SH-SY5Y (cell line): ENCODE data around the gene GADD45B.

Experiments
- GATA2 ChIP-seq: IDR thresholded peaks from 2 replicates; pipeline ENCODE4 v1.6.1; 2011; ENCODE audit warnings: mild to moderate bottlenecking, low read depth, low read length
- GATA3 ChIP-seq: IDR thresholded peaks from 2 replicates; pipeline ENCODE4 v1.6.1; 2011; ENCODE audit warnings: low read depth, mild to moderate bottlenecking, low read length, moderate library complexity

DNA sequence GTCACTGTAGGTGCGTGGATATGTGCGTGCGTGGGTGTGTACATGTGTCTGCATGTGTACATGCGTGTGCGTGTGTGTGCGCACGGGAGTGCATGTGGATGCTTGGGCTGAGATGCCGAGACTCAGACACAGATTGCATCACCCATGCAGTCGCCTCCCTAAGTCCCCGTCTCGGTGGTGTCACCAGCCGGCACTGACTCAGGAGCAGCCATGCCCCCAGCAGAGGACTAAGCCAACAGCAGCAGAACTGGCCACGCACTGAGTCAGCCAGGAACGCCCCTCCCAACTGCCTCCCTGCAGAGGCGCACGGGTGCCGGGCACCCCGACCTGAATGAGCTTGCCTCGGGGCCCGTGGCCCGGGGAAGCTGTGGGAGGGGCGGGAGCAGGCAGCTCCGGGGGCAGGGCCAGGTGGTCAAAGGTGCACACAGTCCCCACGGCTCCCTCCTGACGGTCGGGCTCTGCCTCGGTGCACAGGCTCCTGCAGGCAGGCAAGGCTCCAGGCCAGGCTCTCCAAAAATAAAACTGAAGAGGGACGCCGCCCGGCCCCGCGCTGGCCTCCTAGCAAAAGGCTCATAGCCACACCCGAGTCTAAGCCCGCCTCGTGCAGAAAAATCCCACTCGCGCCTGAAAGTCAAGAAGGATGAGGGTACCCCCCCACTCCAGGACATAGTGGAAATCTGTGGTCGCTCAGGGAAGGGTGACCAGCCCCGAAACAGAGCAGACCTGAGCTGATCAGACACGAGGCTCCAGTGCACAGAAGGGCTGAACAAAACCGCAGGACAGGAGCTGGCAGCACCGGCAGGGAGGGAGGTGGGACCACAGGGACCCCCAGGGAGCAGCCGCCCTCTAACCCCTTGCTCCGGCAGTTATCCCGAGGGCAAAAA lies 49.2 kb downstream of the GADD45B start:
- no peak for TF ChIP-seq GATA3
- no peak for TF ChIP-seq GATA2
